T-helper 2 cell treated with Interferon-gamma antibody and Interleukin-4, amounts not matched to agents 100 ng/mL and 5 ng/mL, for 36 hours (primary cell): Measurements from ENCODE around the gene STAM2. TPM values are rescaled to one million over a fixed set of nuclear protein-coding genes. Genes with fewer than 3 reads are reported as not detected.
"Not testable (repeated sequence)": the region's sequence is repeated elsewhere in the genome, so short reads cannot be mapped to it uniquely, and the experiment has no call there.

Source experiments
- intact Hi-C: fragments of 100-400 bp; cut with micrococcal nuclease; formaldehyde crosslinking; loops from one replicate; pipeline ENCODE4 v1.15.1; 2023
- total RNA-seq: library from RNA; stranded (reverse); gene quantifications from 2 replicates; pipeline ENCODE4 v1.2.3, GENCODE V29; 2022

STAM2 gene
- total RNA-seq = 17.9 and 19.7 TPM in 2 replicates

GRCh38 chr2:152175368-152176112, at the start of gene STAM2:
TSS of gene STAM2 (minus strand) at chr2:152175763. CDS start at chr2:152175642, 121 bp downstream.
- intact Hi-C loops = loop anchor here (1.0 to 5.0 kb wide), 10 partner anchors 15 to 1342 kb away; partner anchors contain the start of genes FMNL2 and PRPF40A

GRCh38 chr2:152223977-152224376, 48.4 kb upstream of the STAM2 start:
- intact Hi-C loops = no loop called here

GRCh38 chr2:152222975-152223637, 47.5 kb upstream of the STAM2 start:
- intact Hi-C loops = no loop called here

- intact Hi-C loops = no loop called here
These were observed 46.3 kb upstream of the STAM2 start for GRCh38 chr2:152221839-152222238.

GRCh38 chr2:152219077-152219828, 43.7 kb upstream of the STAM2 start:
- intact Hi-C loops = no loop called here

DNA sequence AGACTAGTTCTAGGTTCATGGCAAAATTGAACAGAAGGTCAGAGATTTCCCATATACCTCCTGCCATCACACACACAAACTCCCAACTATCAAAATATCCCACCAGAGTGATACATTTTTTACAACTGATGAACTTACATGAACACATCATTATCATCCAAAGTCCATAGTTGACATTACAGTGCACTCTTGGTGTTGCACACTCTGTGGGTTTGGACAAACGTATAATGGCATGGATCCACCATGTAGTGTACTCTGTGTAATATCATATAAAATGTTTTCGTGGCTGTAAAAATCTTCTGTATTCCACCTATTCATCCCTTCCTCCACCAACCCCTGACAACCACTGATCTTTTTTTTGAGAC, 25.9 kb upstream of the STAM2 start:
- intact Hi-C loops = no loop called here

GRCh38 chr2:152200565-152201465, 25.3 kb upstream of the STAM2 start:
- intact Hi-C loops = no loop called here

- intact Hi-C loops = no loop called here
These were observed 24.5 kb upstream of the STAM2 start for GRCh38 chr2:152200101-152200500.

DNA sequence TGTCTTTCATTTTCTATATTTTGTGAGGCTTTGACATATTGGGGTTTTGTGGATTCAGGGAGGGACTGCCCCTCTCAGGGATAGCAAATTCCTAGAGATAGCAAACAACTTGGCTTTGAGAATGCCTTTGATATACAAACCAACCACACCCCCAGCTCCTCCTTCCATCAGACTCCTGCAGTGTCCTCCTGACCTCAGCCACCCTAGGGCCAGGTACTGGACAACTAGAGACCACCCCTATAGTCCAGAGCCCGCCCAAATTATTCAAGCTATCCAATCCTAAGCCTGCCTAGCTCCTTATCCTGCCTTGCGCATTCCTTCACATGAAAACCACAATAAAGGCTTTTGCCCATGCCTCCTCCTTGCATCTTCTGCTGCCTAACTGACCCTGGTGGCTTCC, 22.9 kb upstream of the STAM2 start:
- intact Hi-C loops = no loop called here

- intact Hi-C loops = not testable (repeated sequence)
These were observed 22.1 kb upstream of the STAM2 start for GRCh38 chr2:152197508-152198284.

DNA sequence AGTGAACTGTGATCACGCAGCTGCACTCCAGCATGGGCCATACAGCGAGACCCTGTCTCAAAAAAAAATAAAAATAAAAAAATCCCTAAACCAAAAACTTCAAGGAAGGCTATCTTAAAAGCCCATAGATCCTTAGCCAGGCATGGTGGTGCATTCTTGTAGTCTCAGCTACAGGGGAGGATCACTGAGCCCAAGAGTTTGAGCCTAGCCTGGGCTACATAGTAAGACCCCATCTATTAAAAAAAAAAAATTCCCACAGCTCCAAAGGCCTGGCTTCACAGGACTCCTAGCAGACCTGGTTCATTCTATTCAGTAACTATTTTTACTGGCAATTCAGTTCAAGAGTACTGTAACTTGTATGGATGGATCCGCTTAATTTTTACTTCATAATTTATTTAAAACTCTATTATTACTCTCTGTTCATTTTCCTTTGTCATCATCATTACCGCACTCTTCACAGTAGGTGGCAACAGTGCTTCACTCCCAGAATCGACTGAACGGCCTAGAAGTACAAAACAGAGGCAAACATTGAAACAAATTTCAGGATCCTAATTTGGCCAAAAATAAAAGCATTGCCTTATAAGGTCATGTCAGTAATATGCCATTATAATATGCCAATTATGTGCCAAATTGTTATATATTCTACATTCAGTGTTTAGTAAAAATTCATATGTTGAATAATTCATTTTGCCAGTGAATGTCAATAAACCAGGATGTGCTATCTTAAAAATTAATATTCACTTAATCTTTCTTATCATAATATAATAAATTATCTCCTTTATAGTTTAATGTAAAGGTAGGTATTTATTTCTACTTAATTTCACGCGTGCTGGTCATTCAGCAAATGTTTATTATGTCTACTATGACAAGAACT, 14.3 kb upstream of the STAM2 start:
- intact Hi-C loops = loop anchor here (1.0 to 2.0 kb wide), 2 partner anchors 13 to 445 kb away; no protein-coding TSS in a partner anchor

- intact Hi-C loops = not testable (repeated sequence)
These were observed 11.2 kb upstream of the STAM2 start for GRCh38 chr2:152186808-152187207.

GRCh38 chr2:152186262-152186661, 10.7 kb upstream of the STAM2 start:
- intact Hi-C loops = no loop called here

DNA sequence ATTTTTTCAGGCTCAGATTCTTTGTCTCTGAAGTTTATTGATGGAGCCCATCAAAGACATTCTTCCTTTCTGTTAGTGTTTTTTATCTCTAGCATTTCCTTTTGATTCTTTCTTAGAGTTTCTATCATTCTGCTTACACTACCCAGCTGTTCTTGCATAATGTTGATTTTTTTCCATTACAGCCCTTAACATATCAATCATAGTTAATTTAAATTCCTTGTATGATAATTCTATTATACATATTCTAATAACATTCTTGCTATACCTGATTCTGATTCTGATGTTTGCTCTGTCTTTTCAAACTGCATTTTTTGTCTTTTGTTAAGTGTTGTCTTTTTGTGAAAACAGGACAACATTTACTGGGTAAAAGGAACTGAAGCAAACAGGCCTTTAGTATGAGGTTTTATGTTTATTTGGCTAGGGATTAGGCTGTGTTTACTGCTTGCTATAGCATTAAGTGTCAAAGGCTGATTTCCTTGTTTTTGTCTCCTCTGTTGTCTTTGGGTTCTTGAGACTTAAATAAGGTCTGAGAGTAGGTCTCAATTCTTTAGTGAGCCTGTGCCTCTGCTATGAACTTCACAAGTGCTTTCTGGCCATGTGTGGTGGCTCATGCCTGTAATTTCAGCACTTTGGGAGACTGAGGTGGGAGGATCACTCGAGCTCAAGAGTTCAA, 8.0 kb upstream of the STAM2 start:
- intact Hi-C loops = no loop called here

GRCh38 chr2:152177667-152178066, 2.1 kb upstream of the STAM2 start:
- intact Hi-C loops = loop anchor here (2.0 to 5.0 kb wide), 5 partner anchors 13 to 1340 kb away; no protein-coding TSS in a partner anchor

DNA sequence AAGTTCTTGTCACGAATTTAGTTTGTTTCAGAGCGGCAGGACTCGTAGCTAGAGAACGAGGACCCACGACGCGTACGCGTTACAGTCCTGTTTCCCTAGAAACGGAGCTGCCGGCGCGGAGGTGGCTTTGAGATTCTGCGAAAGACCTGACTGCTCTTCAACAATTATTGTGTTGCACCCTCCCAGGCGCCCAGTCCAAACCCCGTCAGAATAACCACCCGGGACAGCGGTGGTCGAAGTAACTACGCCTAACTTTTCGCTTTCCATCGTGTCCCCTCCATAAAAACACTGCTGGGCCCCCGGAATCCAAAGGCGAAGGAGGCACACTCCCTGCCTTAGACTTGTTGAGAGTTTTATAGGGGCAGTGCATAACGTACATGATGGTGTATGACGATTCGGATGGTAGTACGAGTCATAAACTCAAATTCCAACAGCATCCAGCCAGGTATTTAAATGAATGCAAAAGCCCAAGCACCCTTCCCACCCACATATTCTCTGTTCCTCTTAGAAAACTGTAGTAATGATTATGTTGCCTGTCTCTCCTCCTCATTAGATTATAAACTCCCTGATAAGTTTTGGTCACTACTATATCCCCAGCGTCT, 651 bp upstream of the STAM2 start:
- intact Hi-C loops = loop anchor here (1.0 to 5.0 kb wide), 9 partner anchors 15 to 1341 kb away; partner anchors contain the start of gene PRPF40A

- intact Hi-C loops = loop anchor here (1.0 to 5.0 kb wide), 3 partner anchors 160 to 1342 kb away; partner anchors contain the start of gene FMNL2
These were observed 573 bp downstream of the STAM2 start for GRCh38 chr2:152175012-152175367.

GRCh38 chr2:152174574-152174973, 989 bp downstream of the STAM2 start:
- intact Hi-C loops = no loop called here
